ENCODE results near the gene AKR1C1.

- TF ChIP-seq REST (IDR thresholded peaks at IDR 0.05; ENCODE audit: low read depth) (no peak), MAX (IDR thresholded peaks at IDR 0.05) (no peak), ZNF274 (IDR thresholded peaks at IDR 0.05; ENCODE audit: low read depth, low read length) (no peak), CTCF (IDR thresholded peaks at IDR 0.05 in 2 of 3, conservative IDR thresholded peaks at IDR 0.05 in 1 of 3; ENCODE audit: borderline replicate concordance in 1 of 3, insufficient read depth in 1 of 3, low read depth in 2 of 3, low read length in 2 of 3) (no peak), POLR2A (IDR thresholded peaks at IDR 0.05; ENCODE audit: borderline replicate concordance, extremely low read depth, insufficient read depth, insufficient read length) (no peak), EZH2 (IDR thresholded peaks at IDR 0.05) (no peak), FOSL1 (IDR thresholded peaks at IDR 0.05; ENCODE audit: low read depth) (no peak), SRF (IDR thresholded peaks at IDR 0.05; ENCODE audit: low read depth) (no peak), CEBPB (IDR thresholded peaks at IDR 0.05; ENCODE audit: low read depth) (no peak), RAD21 (IDR thresholded peaks at IDR 0.05; ENCODE audit: low read depth) (no peak), SIN3A (IDR thresholded peaks at IDR 0.05; ENCODE audit: low read depth) (no peak)
Measured at GRCh38 chr10:4916086-4916716, 47.0 kb upstream of the AKR1C1 start.

All from HCT116 (cell line).